ENCODE data around the gene GPX4.

The GPX4 gene

DNA sequence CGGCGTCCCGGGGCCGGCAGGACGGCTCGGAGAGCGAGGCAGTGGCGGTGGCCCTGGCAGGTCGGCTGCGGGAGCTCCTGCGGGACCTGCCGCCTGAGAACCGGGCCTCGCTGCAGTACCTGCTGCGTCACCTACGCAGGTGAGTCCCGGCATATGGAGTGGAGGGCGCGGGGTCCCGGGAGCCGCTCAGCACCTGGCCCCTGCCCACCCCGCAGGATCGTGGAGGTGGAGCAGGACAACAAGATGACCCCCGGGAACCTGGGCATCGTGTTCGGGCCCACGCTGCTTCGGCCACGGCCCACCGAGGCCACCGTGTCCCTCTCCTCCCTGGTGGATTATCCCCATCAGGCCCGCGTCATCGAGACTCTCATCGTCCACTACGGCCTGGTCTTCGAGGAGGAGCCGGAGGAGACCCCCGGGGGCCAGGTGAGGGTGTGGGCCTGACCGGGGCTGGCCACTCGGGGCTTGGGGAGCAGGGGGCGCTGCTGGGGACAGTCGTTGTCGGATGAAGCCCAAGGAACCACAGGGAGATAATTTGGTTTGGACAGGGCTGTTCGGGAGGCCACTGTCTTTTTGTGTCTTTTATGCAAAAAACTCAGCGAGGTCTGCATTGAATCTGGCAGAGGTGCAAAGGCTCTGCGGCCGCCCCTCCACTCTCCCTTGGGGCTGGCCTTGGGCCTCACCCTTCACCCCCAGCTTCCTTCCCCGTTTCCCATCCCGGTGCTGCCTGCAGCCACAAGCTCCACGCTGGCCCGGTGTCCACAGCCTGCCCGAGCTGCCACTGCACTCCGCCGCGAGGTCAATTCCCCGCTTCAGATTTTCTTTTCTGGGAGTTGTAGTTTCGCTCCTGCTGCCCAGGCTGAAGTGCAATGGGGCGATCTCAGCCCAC lies 20.6 kb upstream of the GPX4 start:
- Mint-ChIP-seq H3K4me1 (no peaks in the 10 kb centered on the region), H3K4me3 (no peak overlapping the region), H3K27me3 (ENCODE audit: low read depth, poor library complexity) (no peaks in the 10 kb centered on the region), H3K27ac (no peak overlapping the region), H3K36me3 (ENCODE audit: low read depth) (peaks cover 6% of the 10 kb centered on the region), H3K9me3 (no peaks in the 10 kb centered on the region)
- no peak for DNase-seq
- TF ChIP-seq, protein P1, sequence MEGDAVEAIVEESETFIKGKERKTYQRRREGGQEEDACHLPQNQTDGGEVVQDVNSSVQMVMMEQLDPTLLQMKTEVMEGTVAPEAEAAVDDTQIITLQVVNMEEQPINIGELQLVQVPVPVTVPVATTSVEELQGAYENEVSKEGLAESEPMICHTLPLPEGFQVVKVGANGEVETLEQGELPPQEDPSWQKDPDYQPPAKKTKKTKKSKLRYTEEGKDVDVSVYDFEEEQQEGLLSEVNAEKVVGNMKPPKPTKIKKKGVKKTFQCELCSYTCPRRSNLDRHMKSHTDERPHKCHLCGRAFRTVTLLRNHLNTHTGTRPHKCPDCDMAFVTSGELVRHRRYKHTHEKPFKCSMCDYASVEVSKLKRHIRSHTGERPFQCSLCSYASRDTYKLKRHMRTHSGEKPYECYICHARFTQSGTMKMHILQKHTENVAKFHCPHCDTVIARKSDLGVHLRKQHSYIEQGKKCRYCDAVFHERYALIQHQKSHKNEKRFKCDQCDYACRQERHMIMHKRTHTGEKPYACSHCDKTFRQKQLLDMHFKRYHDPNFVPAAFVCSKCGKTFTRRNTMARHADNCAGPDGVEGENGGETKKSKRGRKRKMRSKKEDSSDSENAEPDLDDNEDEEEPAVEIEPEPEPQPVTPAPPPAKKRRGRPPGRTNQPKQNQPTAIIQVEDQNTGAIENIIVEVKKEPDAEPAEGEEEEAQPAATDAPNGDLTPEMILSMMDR (IDR thresholded peaks at IDR 0.05) = no peak

GRCh38 chr19:1084024-1084868 lies 19.5 kb upstream of the GPX4 start:
- DNase-seq = no peak
- Mint-ChIP-seq H3K4me1 (no peaks in the 10 kb centered on the region), H3K4me3 (no peak overlapping the region), H3K36me3 (ENCODE audit: low read depth) (peaks cover 6% of the 10 kb centered on the region), H3K9me3 (no peaks in the 10 kb centered on the region), H3K27ac (no peak overlapping the region), H3K27me3 (ENCODE audit: low read depth, poor library complexity) (no peaks in the 10 kb centered on the region)
- TF ChIP-seq, protein P1 (IDR thresholded peaks at IDR 0.05) = no peak

DNA sequence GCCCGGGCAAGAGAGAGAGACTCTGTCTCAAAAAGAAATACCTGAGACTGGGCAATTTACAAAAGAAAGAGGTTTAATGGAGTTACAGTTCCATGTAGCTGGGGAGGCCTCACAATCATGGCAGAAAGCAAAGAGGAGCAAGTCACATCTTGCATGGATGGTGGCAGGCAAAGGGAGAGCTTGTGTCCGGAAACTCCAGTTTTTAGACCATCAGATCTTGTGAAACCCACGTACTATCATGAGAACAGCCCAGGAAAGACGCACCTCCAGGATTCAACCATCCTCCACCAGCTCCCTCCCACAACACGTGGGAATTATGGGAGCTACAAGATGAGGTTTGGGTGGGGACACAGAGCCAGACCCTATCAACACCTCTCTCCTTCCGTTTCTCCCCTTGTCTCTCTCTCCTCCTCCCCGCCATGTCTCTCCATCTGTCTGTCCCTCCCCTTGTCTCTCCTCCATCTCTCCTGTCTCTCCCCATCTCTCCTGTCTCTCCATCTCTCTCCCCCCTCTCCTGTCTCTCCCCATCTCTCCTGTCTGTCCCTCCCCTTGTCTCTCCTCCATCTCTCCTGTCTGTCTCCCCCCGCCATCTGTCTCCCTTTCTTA lies 18.6 kb upstream of the GPX4 start:
- Mint-ChIP-seq H3K4me3 (no peak overlapping the region), H3K27ac (peak overlapping the region; percentile 71)
- DNase-seq = no peak

GRCh38 chr19:1085676-1086442 lies 17.9 kb upstream of the GPX4 start:
- no peaks in the 10 kb centered on the region for H3K9me3 Mint-ChIP-seq
- H3K27ac Mint-ChIP-seq = peak overlapping the region; percentile 71
- TF ChIP-seq, protein P1 (IDR thresholded peaks at IDR 0.05) = no peak
- H3K27me3 Mint-ChIP-seq (ENCODE audit: low read depth, poor library complexity) = no peaks in the 10 kb centered on the region
- H3K4me1 Mint-ChIP-seq = no peaks in the 10 kb centered on the region
- no peak for DNase-seq
- H3K36me3 Mint-ChIP-seq (ENCODE audit: low read depth) = peaks cover 6% of the 10 kb centered on the region
- no peak overlapping the region for H3K4me3 Mint-ChIP-seq

More for the DNA sequence above, 18.6 kb upstream of the GPX4 start:
- Mint-ChIP-seq H3K4me1 (no peaks in the 10 kb centered on the region), H3K36me3 (ENCODE audit: low read depth) (peaks cover 6% of the 10 kb centered on the region), H3K27me3 (ENCODE audit: low read depth, poor library complexity) (no peaks in the 10 kb centered on the region), H3K9me3 (no peaks in the 10 kb centered on the region)
- TF ChIP-seq, protein P1 (IDR thresholded peaks at IDR 0.05) = no peak

GRCh38 chr19:1086613-1087012 lies 17.2 kb upstream of the GPX4 start:
- Mint-ChIP-seq H3K4me3 (no peak overlapping the region), H3K4me1 (no peaks in the 10 kb centered on the region)
- TF ChIP-seq, protein P1 (IDR thresholded peaks at IDR 0.05) = no peak

More at GRCh38 chr19:1086613-1087012, 17.2 kb upstream of the GPX4 start:
- Mint-ChIP-seq H3K27ac (no peak overlapping the region), H3K9me3 (no peaks in the 10 kb centered on the region), H3K36me3 (ENCODE audit: low read depth) (peaks cover 6% of the 10 kb centered on the region), H3K27me3 (ENCODE audit: low read depth, poor library complexity) (no peaks in the 10 kb centered on the region)
- DNase-seq = no peak

Data from nephron progenitor cell (in vitro differentiated cells).